Vagina (tissue), 2 donors: ENCODE measurements around the gene ZNF521. TPM values are rescaled to one million over a fixed set of nuclear protein-coding genes. Genes with fewer than 3 reads are reported as not detected.

Experiments
- DNase-seq, 2 donors: peaks; one replicate each; pipeline ENCODE4 v3.0.0-alpha.2; 2017; ENCODE audit errors: extremely low spot score in 2 of 2
- H3K27ac ChIP-seq: fragments of 200-600 bp; sonication (generic); one replicate; pipeline ENCODE4 v1.5.1; 2019
- H3K27me3 ChIP-seq: fragments of 200-600 bp; sonication (generic); one replicate; pipeline ENCODE4 v1.5.1; 2019
- H3K36me3 ChIP-seq, 2 donors: fragments of 200-600 bp; sonication (generic); one replicate each; pipeline ENCODE4 v1.5.1; 2017 to 2019
- H3K4me1 ChIP-seq: fragments of 200-600 bp; sonication (generic); one replicate; pipeline ENCODE4 v1.5.1; 2019
- H3K4me3 ChIP-seq, 2 donors: fragments of 200-600 bp; sonication (generic); 1 replicate in 1 of 2; 2 replicates in 1 of 2; pipeline ENCODE4 v1.5.1; 2016 to 2019
- H3K9me3 ChIP-seq: fragments of 200-600 bp; sonication (generic); one replicate; pipeline ENCODE4 v1.5.1; 2019
- POLR2A ChIP-seq, 2 donors: fragments of 450-650 bp; IDR thresholded peaks; one replicate each; pipeline ENCODE4 v1.6.1; 2017; ENCODE audit warnings: antibody characterized with exemption in 2 of 2, mild to moderate bottlenecking in 2 of 2, moderate library complexity in 2 of 2
- POLR2AphosphoS5 ChIP-seq, 2 donors: sonication (generic); formaldehyde crosslinking; IDR thresholded peaks; one replicate each; pipeline ENCODE4 v1.9.0; 2017; ENCODE audit warnings: antibody characterized with exemption in 2 of 2, mild to moderate bottlenecking in 2 of 2, low read depth in 1 of 2; ENCODE audit not compliant: insufficient read depth in 1 of 2
- intact Hi-C: fragments of 100-400 bp; cut with DNase I; formaldehyde crosslinking; loops from one replicate; pipeline ENCODE4 v1.15.1; 2023
- total RNA-seq: library from RNA; depleted of rRNA; stranded (reverse); fragments of >200 nt; gene quantifications from one replicate; pipeline ENCODE4 v1.2.3, GENCODE V29; 2016
- TF ChIP-seq, protein P1 (sequence below), 3 experiments: fragments of 450-650 bp in 2 of 3; fragments of 200-600 bp in 1 of 3; sonication (generic) in 1 of 3; IDR thresholded peaks; one replicate each; pipeline ENCODE4 v1.5.1; 2017 to 2019; ENCODE audit warnings: antibody characterized with exemption in 3 of 3, mild to moderate bottlenecking in 2 of 3, moderate library complexity in 2 of 3

Gene ZNF521
- total RNA-seq, 1 donor from 2014 or later, result 18.7 TPM

DNA sequence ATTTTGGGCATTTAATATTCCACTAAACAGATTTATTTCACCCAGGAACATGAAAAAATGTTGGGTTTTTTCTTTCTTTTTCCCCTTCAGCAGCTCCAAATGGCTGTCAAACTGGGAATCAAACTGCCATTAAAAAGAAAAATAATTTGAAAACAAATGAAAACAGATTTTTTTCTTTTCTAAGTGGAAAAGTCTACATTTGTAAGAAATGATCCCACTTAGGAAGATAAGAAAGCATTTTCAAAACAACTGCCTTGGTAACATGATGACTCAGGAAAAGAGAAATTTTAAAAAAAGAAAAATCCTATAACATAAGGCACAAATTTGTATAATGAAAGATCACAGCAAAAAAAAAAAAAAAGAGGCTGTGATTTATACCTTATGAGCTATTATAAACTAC is 20.0 kb downstream of the ZNF521 start:
- Histone ChIP-seq H3K36me3 (no peaks in the 10 kb centered on the region), H3K27ac (no peak overlapping the region), H3K9me3 (no peaks in the 10 kb centered on the region), H3K4me1 (peaks cover 28% of the 10 kb centered on the region), H3K4me3 (no peak overlapping the region), H3K27me3 (no peaks in the 10 kb centered on the region)
- no peak for DNase-seq
- TF ChIP-seq POLR2A (IDR thresholded peaks at IDR 0.05), result no peak
- TF ChIP-seq, protein P1, sequence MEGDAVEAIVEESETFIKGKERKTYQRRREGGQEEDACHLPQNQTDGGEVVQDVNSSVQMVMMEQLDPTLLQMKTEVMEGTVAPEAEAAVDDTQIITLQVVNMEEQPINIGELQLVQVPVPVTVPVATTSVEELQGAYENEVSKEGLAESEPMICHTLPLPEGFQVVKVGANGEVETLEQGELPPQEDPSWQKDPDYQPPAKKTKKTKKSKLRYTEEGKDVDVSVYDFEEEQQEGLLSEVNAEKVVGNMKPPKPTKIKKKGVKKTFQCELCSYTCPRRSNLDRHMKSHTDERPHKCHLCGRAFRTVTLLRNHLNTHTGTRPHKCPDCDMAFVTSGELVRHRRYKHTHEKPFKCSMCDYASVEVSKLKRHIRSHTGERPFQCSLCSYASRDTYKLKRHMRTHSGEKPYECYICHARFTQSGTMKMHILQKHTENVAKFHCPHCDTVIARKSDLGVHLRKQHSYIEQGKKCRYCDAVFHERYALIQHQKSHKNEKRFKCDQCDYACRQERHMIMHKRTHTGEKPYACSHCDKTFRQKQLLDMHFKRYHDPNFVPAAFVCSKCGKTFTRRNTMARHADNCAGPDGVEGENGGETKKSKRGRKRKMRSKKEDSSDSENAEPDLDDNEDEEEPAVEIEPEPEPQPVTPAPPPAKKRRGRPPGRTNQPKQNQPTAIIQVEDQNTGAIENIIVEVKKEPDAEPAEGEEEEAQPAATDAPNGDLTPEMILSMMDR (IDR thresholded peaks at IDR 0.05), result no peak
- no peak for TF ChIP-seq POLR2AphosphoS5 (IDR thresholded peaks at IDR 0.05; ENCODE audit: insufficient read depth in 1 of 2, low read depth in 1 of 2)
- intact Hi-C loops, result no loop called here

DNA sequence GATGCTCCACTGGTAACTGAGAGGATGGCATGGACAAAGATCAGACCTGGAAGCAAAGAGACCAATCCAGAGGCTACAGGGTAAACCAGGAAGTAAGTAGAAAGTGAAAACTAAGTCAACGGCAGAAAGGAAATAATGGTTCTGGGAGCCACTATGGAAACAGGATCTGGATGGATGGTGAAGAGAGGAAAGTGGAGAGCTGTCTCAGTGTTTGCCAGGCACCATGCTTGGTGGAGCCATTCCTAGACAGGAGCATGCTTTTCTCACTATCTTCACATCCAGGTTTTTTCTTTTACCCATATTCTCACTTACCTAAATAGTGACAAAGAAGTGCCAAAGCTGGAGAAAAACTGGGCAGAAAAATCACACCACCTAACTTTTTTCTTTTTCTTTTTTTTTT is 22.2 kb downstream of the ZNF521 start:
- H3K27ac ChIP-seq, result no peak overlapping the region
- H3K9me3 ChIP-seq, result no peaks in the 10 kb centered on the region
- H3K4me3 ChIP-seq, result no peak overlapping the region
- no peak for TF ChIP-seq POLR2AphosphoS5 (IDR thresholded peaks at IDR 0.05; ENCODE audit: insufficient read depth in 1 of 2, low read depth in 1 of 2)
- no peak for TF ChIP-seq POLR2A (IDR thresholded peaks at IDR 0.05)
- TF ChIP-seq, protein P1 (IDR thresholded peaks at IDR 0.05), result no peak
- peaks cover 36% of the 10 kb centered on the region for H3K4me1 ChIP-seq
- no peaks in the 10 kb centered on the region for H3K27me3 ChIP-seq
- H3K36me3 ChIP-seq, result no peaks in the 10 kb centered on the region
- DNase-seq, result no peak
- intact Hi-C loops, result no loop called here

DNA sequence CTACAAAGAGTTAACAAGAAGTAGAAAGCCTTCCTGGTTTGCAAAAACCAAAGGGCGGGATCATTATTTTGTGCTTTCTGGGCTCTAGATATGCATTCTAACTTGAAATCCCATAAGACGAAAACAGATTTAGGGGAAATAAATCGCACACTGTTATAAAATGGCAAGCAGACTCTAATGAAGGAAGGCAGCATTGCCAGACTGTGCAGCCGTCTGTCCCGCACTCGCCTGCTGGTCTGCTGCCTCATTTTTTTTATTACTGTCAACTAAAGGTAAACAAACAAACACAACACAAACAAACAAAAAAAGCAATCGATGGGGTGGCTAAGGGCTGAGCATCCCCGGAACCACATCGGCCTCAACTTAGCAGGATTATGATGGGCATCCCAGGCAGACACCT is 24.4 kb downstream of the ZNF521 start:
- Histone ChIP-seq H3K9me3 (no peaks in the 10 kb centered on the region), H3K4me3 (no peak overlapping the region), H3K4me1 (peaks cover 46% of the 10 kb centered on the region), H3K36me3 (no peaks in the 10 kb centered on the region), H3K27me3 (no peaks in the 10 kb centered on the region), H3K27ac (no peak overlapping the region)
- intact Hi-C loops, result no loop called here
- DNase-seq, result no peak
- TF ChIP-seq POLR2A (IDR thresholded peaks at IDR 0.05) (no peak), POLR2AphosphoS5 (IDR thresholded peaks at IDR 0.05; ENCODE audit: insufficient read depth in 1 of 2, low read depth in 1 of 2) (no peak)
- TF ChIP-seq, protein P1 (IDR thresholded peaks at IDR 0.05), result no peak

DNA sequence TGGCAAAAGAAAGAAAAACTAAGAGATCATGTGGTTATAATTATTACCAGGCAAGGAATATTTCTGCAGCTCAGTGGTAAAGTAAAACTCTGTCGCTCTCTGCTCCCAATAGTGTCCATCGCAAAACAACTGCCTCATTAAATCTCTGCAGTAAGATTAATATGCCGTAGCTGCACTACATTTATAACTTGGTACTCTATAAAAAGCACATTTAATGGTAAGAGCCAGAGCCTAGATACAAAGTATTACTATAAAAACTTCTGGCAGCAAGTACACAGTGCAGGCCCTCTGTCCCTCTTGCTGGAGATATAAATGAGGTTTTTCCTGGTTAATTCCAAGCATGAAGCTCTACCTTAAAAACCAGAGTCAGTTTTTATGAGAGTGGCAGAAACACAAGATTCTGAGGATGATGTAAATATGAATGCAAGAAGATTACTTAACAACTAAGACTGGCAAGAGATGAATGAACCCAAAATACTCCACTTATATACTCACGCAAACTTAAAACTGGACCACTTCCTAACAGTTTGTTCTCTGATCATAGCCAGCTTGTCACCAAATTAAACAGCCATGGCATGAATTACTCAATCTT is 25.5 kb downstream of the ZNF521 start:
- H3K36me3 ChIP-seq, result no peaks in the 10 kb centered on the region
- intact Hi-C loops, result no loop called here
- peaks cover 46% of the 10 kb centered on the region for H3K4me1 ChIP-seq
- DNase-seq, result no peak
- H3K27ac ChIP-seq, result peak overlapping the region; percentile 29
- TF ChIP-seq POLR2A (IDR thresholded peaks at IDR 0.05) (no peak), POLR2AphosphoS5 (IDR thresholded peaks at IDR 0.05; ENCODE audit: insufficient read depth in 1 of 2, low read depth in 1 of 2) (no peak)
- TF ChIP-seq, protein P1 (IDR thresholded peaks at IDR 0.05), result no peak
- no peak overlapping the region for H3K4me3 ChIP-seq
- no peaks in the 10 kb centered on the region for H3K9me3 ChIP-seq
- H3K27me3 ChIP-seq, result no peaks in the 10 kb centered on the region

DNA sequence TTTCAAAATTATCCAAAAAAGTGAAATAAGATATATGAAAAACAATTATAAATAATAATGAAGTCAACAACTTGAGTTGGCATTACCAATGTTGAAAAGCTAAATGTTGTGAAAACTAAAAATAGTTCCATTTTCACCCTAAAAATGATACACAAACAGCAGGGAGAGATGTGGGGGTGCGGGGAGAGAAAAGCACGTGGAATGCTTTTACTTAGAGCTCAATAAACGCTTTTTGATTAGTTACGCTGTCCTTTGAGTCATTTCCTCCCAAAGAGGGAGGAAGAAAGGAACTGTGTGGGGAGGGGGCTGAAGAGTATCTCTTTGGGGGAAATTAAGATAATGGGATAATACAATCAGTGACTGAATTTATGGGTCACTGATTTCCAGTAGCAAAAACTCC is 29.2 kb downstream of the ZNF521 start:
- no peak overlapping the region for H3K27ac ChIP-seq
- H3K36me3 ChIP-seq, result no peaks in the 10 kb centered on the region
- TF ChIP-seq POLR2A (IDR thresholded peaks at IDR 0.05) (no peak), POLR2AphosphoS5 (IDR thresholded peaks at IDR 0.05; ENCODE audit: insufficient read depth in 1 of 2, low read depth in 1 of 2) (no peak)
- TF ChIP-seq, protein P1 (IDR thresholded peaks at IDR 0.05), result no peak
- no peak overlapping the region for H3K4me3 ChIP-seq
- intact Hi-C loops, result no loop called here
- H3K4me1 ChIP-seq, result peaks cover 39% of the 10 kb centered on the region
- H3K27me3 ChIP-seq, result no peaks in the 10 kb centered on the region
- DNase-seq, result no peak
- H3K9me3 ChIP-seq, result no peaks in the 10 kb centered on the region
